ENCODE results near the gene LRP1B.

GRCh38 chr2:141652308-141652707 is 478.5 kb downstream of the LRP1B start:
- no peak for TF ChIP-seq EZH2 (IDR thresholded peaks at IDR 0.05; ENCODE audit: borderline replicate concordance, low read length)
- no peak for TF ChIP-seq CTCF (IDR thresholded peaks at IDR 0.05; ENCODE audit: low read length)
